Measurements from ENCODE around the gene CIT.
"Not testable (repeated sequence)": the region's sequence is repeated elsewhere in the genome, so short reads cannot be mapped to it uniquely, and the experiment has no call there.

The CIT gene

DNA sequence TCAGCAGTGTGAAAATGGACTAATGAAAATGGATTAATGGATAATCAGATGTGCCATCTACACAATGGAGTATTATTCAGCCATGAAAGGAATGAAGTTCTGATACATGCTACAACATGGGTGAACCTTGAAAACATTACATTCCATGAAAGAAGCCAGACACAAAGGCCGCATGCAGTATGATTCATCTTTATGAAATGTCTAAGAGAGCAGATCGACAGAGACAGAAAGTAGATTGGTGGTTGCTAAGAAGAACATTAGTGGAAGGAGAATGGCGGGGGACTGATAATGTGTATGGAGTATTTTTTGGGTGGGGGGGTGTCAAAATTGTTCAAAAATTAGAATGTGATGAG lies 161.9 kb downstream of the CIT start:
- no peak for TF ChIP-seq CTCF (IDR thresholded peaks at IDR 0.05; ENCODE audit: insufficient read depth, missing control alignments)
- DNase-seq (ENCODE audit: insufficient read length, low spot score) = no peak
- FAIRE-seq = no peak

DNA sequence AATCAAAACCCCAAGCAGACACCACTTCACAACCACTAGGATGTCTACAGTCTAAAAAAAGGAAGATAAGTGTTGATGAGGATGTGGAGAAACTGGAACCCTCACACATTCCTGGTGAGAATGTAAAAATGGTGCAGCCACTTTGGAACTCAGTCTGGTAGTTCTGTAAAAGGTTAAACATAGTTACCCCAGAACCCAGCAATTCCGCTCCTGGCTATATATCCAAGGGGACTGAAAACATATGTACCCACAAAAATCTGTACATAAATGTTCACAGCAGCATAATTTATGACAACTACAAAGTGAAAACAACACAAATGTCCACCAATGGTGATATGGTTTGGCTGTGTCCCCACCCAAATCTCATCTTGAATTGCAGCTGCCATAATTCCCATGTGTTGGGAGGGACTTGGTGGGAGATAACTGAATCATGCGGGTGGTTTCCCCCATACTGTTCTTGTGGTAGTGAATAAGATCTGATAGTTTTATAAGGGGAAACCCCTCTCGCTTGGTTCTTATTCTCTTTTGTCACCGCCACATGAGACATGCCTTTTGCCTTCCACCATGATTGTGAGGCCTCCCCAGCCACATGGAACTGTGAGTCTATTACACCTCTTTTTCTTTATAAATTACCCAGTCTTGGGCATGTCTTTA lies 162.4 kb downstream of the CIT start:
- TF ChIP-seq CTCF (IDR thresholded peaks at IDR 0.05; ENCODE audit: insufficient read depth, missing control alignments) = no peak
- DNase-seq (ENCODE audit: insufficient read length, low spot score) (no peak), FAIRE-seq (no peak)

- FAIRE-seq (no peak), DNase-seq (ENCODE audit: insufficient read length, low spot score) (no peak)
- TF ChIP-seq CTCF (IDR thresholded peaks at IDR 0.05; ENCODE audit: insufficient read depth, missing control alignments) = no peak
These were observed 163.5 kb downstream of the CIT start for GRCh38 chr12:119713551-119714031.

- no peak for DNase-seq (ENCODE audit: insufficient read length, low spot score)
- TF ChIP-seq CTCF (IDR thresholded peaks at IDR 0.05; ENCODE audit: insufficient read depth, missing control alignments) = no peak
- no peak for FAIRE-seq
These were observed 164.4 kb downstream of the CIT start for GRCh38 chr12:119712721-119713120.

DNA sequence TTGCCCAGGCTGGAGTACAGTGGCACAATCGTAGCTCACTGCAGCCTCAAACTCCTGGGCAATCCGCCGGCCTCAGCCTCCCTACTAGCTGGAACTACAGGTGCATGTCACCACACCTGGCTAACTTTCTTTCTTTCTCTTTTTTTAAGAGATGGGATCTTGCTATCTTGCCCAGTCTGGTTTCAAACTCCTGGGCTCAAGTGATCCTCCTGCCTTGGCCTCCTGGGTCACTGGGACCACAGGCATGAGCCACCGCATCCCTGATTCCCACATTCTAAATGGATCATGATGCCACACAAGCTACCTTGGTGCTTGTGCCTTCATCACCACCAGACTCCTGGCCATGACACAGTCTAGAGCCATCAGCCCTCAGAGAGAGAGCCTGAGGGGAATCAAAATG lies 165.4 kb downstream of the CIT start:
- FAIRE-seq (no peak), DNase-seq (ENCODE audit: insufficient read length, low spot score) (no peak)
- TF ChIP-seq CTCF (IDR thresholded peaks at IDR 0.05; ENCODE audit: insufficient read depth, missing control alignments) = no peak

- no peak for DNase-seq (ENCODE audit: insufficient read length, low spot score)
- no peak for FAIRE-seq
- TF ChIP-seq CTCF (IDR thresholded peaks at IDR 0.05; ENCODE audit: insufficient read depth, missing control alignments) = no peak
These were observed 166.1 kb downstream of the CIT start for GRCh38 chr12:119710965-119711551.

DNA sequence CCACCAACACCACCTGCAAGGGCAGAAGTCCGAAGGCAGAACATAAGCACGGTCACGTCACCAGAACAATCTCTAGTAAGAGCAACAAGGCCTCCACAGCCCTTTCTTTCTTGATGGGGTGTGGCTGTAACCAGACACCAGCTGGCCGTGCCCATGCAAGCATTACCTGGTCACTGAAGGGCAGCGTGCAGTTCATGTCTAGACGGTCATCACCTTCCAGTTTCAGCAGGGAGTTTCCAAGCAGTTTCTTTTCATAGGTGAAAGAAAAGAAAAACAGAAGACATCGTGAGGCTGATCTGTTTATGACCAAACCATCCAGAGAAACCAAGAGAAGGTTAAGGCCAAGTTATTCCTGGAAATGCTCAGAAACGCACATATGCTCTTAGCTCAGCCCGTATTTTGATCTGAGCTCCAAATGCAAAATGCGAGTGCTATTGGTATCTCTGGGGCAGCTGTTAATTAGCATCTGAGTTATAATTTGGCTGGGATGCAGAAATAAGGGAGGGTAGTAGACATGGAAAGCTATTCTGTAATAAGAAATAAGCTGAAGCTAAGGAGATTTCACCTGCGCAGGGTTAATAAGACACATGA lies 166.7 kb downstream of the CIT start:
- DNase-seq (ENCODE audit: insufficient read length, low spot score) (no peak), FAIRE-seq (no peak)
- no peak for TF ChIP-seq CTCF (IDR thresholded peaks at IDR 0.05; ENCODE audit: insufficient read depth, missing control alignments)

GRCh38 chr12:119706427-119706826 lies 170.7 kb downstream of the CIT start:
- DNase-seq (ENCODE audit: insufficient read length, low spot score); FAIRE-seq: not testable (repeated sequence)
